ENCODE measurements around the gene DVL1.

GRCh38 chr1:1330366-1331067 lies 18.7 kb downstream of the DVL1 start:
- TF ChIP-seq RBM22 (IDR thresholded peaks at IDR 0.05; ENCODE audit: low read depth, low read length, poor library complexity, severe bottlenecking) (no peak), BHLHE40 (IDR thresholded peaks at IDR 0.05; ENCODE audit: low read length) (no peak), XRCC5 (IDR thresholded peaks at IDR 0.05; ENCODE audit: low read depth, low read length) (no peak), KDM4B (IDR thresholded peaks at IDR 0.05; ENCODE audit: borderline replicate concordance in 2 of 2, low read depth in 1 of 2) (no peak), CREB1 (IDR thresholded peaks at IDR 0.05) (no peak), CREB1 (CRISPR knock-in tag; IDR thresholded peaks at IDR 0.05) (no peak), PBX2 (CRISPR knock-in tag; IDR thresholded peaks at IDR 0.05; ENCODE audit: low read depth) (no peak), PBX2 (tag; conservative IDR thresholded peaks at IDR 0.05; ENCODE audit: low read depth) (no peak), ZNF449 (CRISPR knock-in tag; IDR thresholded peaks at IDR 0.05) (no peak), MNT (conservative IDR thresholded peaks at IDR 0.05) (no peak), ZNF551 (CRISPR knock-in tag; IDR thresholded peaks at IDR 0.05) (no peak), HMG20B (CRISPR knock-in tag; IDR thresholded peaks at IDR 0.05) (no peak), NRF1 (conservative IDR thresholded peaks at IDR 0.05 in 1 of 2, IDR thresholded peaks at IDR 0.05 in 1 of 2) (no peak)
- TF ChIP-seq, protein P1, sequence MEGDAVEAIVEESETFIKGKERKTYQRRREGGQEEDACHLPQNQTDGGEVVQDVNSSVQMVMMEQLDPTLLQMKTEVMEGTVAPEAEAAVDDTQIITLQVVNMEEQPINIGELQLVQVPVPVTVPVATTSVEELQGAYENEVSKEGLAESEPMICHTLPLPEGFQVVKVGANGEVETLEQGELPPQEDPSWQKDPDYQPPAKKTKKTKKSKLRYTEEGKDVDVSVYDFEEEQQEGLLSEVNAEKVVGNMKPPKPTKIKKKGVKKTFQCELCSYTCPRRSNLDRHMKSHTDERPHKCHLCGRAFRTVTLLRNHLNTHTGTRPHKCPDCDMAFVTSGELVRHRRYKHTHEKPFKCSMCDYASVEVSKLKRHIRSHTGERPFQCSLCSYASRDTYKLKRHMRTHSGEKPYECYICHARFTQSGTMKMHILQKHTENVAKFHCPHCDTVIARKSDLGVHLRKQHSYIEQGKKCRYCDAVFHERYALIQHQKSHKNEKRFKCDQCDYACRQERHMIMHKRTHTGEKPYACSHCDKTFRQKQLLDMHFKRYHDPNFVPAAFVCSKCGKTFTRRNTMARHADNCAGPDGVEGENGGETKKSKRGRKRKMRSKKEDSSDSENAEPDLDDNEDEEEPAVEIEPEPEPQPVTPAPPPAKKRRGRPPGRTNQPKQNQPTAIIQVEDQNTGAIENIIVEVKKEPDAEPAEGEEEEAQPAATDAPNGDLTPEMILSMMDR (IDR thresholded peaks at IDR 0.05 in 2 of 3, conservative IDR thresholded peaks at IDR 0.05 in 1 of 3; ENCODE audit: insufficient read depth in 2 of 3, low read depth in 1 of 3, low read length in 3 of 3): no peak
